Fibroblast of mammary gland (primary cell): ENCODE measurements around the gene CDK18.

Experiments
- DNase-seq: peaks from one replicate; pipeline ENCODE4 v3.0.0-alpha.2; 2010; ENCODE audit warnings: low read depth
- H3K4me3 ChIP-seq: 2 replicates; pipeline ENCODE4 v1.5.1; 2011; ENCODE audit warnings: low read depth, mild to moderate bottlenecking, low read length, moderate library complexity; ENCODE audit not compliant: control insufficient read depth
- CTCF ChIP-seq: conservative IDR thresholded peaks from 2 replicates; pipeline ENCODE4 v1.5.1; 2011; ENCODE audit warnings: low read depth, low read length, inconsistent platforms; ENCODE audit not compliant: control insufficient read depth, insufficient read depth

CDK18 gene

GRCh38 chr1:205528446-205528886, 24.0 kb downstream of the CDK18 start:
- DNase-seq, result no peak
- TF ChIP-seq CTCF, result no peak
- H3K4me3 ChIP-seq, result no peak overlapping the region

DNA sequence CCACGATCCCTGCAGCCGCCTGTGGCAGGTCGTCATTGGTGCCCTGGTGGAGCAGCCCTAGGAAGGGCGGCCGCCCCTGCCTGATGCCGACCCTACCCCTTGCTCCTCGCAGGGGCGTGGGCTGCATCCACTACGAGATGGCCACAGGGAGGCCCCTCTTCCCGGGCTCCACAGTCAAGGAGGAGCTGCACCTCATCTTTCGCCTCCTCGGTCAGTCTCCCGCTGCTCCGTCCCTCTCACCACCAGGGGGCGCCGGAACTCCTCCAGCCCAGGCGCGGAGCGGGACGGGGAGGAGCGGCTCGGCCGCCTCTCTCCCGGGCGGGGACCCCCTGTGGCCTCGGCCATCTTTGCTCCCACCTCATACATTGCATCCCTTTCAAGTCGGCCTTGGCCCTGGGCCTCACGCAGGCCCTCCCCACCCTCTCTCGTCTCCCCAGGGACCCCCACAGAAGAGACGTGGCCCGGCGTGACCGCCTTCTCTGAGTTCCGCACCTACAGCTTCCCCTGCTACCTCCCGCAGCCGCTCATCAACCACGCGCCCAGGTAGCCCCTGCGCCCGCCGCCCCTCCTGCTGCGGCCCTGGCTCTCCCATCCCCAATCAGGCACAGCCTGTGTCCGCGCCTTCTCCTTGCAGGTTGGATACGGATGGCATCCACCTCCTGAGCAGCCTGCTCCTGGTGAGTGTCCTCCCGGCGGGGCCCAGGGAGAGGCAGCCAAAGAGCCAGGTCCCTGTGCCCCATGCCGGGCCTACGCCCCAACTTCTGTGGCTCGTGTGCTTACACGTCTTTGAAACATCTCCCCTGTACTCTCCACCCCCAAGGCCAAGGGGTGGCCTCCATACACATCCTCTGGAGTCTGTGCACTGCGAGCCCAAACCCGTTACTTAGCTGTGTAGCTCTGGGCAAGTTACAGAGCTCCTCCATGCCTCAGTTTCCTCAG, 24.7 kb downstream of the CDK18 start:
- peak overlapping the region; percentile 32 for H3K4me3 ChIP-seq
- DNase-seq, result peak; percentile 37

DNA sequence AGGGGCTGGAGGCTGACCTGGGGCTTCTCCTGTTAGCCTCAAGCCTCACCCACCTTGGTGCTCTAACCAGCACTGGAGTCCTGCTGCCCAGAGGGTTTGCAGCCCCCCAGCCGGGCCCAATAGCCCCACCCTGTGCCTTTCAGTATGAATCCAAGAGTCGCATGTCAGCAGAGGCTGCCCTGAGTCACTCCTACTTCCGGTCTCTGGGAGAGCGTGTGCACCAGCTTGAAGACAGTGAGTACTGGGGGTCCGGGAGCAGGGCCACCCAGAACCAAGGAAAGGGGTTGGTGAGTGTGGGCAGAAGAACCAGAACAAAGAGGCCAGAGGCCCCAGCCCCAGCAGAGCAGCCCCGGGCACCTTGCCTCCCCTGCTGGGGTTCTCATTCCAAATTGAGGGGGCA, 25.6 kb downstream of the CDK18 start:
- no peak for DNase-seq
- no peak overlapping the region for H3K4me3 ChIP-seq
- no peak for TF ChIP-seq CTCF

More for the DNA sequence above, 24.7 kb downstream of the CDK18 start:
- TF ChIP-seq CTCF, result peak; percentile 65

DNA sequence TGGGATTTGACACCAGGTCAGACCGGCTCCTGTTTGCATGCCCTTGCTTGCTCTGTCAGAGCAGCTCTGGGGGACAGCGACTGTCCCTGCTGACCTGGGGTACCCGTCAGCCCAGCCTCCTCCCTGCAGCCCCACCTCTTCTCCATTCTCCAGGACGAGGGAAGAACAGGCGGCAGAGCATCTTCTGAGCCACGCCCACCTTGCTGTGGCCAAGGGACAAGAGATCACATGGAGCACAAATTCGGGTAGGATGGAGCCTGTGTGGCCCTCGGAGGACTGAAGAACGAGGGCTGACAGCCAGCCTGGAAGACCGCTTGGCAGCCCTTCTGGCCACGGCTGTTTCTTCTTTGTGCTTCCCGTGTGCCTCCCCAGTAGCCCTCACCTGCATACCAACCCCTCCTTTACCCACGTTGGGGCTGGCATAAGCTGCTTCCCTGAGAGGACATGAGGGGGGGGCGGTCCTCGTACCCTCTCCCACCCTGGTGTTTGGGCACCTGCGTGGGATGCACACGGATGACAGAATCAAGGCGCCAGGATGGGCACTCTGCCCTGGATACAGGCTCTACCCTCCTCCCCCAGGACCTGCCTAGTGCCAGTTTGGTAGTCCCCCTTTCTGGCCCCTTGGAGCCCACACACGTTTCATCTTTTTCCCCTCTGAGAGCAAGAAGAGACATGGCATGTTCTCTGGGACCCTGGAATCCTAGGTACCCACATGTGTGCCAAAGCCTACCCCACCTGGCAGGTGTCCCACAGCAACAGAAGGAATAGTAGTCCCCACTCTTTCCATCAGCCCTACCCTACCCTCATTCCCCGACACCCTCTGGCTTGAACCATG, 26.9 kb downstream of the CDK18 start:
- no peak overlapping the region for H3K4me3 ChIP-seq
- no peak for DNase-seq
- TF ChIP-seq CTCF, result no peak

DNA sequence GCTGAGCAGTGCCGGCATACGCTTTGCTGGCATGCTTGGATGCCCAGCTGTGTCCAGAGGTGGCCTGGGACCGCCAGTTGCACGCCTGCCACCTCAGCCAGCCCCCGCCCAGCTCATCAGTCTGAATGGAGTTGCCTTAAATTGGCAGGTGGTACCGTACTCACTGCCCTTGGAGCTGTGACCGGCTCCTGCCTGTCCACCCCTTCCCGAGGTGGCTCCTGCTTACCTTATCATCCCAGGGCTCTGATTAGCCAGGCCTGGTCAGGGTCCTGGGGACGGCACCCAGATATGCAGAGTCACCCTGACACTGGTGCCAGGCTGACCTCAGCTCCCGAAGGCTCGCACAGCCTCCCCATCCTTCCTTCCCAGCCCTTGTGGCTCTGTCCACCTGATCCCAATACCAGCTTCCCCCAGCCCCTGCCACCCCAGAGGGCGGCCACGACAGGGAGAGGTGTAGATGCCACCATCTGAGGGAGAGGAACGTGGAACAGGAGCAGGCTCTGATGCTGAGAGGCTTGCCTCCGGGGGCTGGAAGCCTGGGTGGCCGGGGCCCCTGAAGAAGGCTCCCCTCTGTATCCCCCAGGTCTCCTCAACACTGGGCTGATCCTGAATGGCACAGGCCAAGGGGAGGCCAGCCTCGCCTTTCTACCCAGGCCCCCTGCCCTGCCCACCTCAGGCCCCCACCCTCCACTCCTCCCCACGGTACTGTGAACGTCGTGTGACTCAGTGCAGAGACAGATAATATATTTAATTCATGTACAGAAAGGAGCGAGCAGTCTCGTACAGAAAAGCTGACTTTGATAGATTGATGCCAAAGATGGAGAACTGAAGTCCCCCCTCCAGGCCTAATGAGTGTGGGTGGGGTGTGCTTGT, 27.8 kb downstream of the CDK18 start:
- no peak overlapping the region for H3K4me3 ChIP-seq

More for the DNA sequence above, 27.8 kb downstream of the CDK18 start:
- no peak for TF ChIP-seq CTCF
- DNase-seq, result no peak
